Hepatic stellate cell (primary cell): ENCODE data around the gene PADI2.

Source experiments
- DNase-seq: peaks from one replicate; pipeline ENCODE4 v3.0.0; 2011; ENCODE audit warnings: low spot score

PADI2 gene

DNA sequence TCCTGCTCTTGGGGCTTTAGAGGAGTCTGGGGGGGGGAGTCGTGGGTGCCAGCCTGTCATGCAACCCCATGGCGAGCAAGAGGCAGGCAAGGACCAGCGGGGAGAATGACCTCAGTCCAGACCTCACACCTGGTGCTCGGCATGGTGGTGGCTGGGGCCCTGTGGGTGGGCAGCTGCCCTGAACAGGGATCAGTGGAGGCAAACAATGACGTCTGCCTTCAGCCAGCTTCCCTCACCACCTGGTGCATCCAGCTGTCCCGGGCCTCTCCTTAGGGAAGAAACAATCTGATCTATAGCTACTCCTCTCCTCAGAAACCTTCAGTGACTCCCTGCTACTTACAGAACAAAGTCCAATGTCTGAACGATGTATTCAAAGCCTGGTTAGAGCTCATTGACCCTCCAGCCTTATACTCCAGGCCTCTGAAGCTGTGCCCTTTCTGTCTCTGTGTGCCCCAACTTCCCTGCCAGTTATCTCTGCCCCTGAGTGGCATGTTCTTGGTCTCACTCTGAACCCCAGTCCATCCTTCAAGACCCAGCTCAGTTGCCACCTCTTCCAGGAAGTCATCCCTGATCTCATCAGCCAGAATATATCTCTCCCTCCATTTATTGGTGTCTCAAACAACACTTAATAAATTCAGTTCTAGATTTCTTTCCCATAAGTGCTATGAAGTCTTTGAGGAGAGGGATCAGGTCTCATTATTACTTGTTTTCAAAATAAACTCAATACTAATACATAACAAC, 6.6 kb downstream of the PADI2 start:
- DNase-seq: no peak

DNA sequence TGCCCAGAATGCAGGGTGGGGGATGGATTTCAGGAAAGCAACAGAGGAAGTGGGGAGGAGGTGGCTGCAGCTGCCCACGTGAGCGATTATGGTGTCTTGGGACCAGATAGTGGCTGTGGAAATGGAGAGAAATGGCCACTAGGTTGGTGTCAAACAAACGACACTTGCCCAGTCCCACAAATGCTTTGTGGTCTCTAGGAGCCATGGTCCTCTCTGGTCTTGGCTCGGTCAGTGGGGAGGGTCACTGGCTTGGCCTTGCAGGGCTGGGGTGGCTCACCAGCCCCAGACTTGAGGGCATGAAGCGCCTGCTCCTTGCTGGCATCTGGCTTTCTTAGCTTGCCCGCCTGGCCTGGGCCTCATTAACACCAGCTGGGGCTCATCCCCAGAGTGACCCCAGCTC, 7.2 kb downstream of the PADI2 start:
- DNase-seq: no peak

- DNase-seq: no peak
Observed at GRCh38 chr1:17110555-17110926, 8.7 kb downstream of the PADI2 start.

DNA sequence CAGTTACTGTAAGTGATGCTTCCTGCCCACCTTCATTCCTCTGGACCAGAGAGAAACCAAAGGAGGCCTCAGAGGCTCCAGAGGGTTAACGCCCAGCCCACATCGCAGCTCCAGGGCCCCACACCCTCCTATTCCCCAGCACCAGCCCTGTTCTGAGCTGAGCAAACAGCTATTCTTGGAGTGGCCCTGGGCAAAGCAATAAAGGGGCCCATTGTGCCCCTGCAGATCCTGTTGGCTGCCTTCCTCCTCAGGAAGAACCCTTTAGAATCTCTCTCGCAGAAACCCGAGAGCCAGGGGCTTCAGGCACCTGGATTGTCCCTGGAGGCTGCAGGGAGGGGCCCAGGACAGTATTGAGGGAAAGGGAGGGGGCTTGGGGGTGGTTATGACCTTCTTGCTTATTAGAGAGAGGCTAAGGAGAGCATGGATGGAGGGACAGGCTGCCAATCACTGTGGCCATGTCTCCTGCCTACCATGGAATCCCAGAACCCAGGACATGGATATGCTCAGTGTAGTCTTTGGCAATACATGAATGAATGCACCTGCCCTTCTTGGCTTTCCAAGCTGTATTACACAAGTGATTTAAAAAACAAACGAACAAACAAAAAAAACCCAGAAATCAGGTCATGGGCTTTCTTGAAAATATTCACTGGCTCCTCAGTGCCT, 9.2 kb downstream of the PADI2 start:
- no peak for DNase-seq

GRCh38 chr1:17108786-17109185, 10.5 kb downstream of the PADI2 start:
- no peak for DNase-seq

DNA sequence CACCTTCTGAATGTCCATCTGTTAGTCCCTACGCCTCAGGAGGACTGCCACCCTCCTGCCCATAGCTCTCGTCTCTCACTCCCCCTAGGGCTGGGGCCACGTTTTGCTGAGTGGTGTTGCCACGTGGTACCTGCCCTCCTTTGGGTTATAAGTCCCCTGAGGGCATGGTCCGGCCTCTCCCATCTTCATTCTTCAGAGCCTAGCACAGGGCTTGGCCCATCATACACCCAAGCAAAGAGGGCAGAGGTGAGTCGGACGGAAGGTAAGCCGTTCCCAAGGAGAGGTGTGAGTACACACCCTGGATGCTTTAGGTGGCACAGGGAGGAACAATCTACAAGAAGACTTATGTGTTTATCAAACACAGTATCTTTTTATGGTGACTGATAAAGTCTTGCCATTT, 10.9 kb downstream of the PADI2 start:
- no peak for DNase-seq

- DNase-seq: no peak
Observed at GRCh38 chr1:17104782-17105181, 14.5 kb downstream of the PADI2 start.

DNA sequence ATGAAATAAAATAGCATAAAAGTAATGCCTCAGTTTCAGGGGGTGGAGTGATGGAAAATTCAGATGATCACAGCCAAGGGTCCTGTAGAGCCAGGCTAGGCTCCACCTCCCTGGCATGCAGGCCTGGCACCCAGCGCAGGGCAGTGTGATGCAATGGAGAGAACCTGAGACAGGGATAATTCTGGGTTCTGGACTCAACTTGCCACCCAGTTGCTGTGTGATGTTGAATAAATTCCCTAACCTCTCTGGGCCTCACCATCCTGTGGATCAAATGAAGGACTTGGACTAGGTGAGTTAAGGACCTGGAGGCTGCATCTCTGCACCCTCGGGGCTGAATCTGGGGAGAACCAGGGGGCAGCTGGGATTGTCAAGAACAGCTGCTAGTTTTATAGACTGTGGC, 17.0 kb downstream of the PADI2 start:
- no peak for DNase-seq

DNA sequence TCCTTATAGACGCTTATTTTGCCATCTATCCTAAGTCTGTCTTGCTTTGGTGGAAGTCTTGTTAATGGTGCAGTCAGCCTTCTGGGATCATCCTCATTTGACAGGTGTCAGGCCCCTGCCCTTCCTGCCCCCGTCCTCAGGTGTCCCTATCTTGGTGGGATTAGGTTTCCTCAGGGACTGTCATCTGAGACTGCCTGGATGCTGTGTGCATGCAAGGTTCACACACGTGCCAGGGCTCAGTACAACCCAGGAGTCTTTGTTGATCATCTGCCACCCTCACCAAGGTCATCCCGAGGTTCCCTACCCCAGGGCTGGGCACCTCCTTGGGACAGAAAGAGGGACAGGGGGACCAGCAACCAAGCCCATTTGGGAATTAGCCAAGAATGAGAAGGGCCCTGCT, 18.0 kb downstream of the PADI2 start:
- no peak for DNase-seq

GRCh38 chr1:17099616-17100340, 19.5 kb downstream of the PADI2 start:
- no peak for DNase-seq

- DNase-seq: no peak
Observed at GRCh38 chr1:17098446-17099317, 20.6 kb downstream of the PADI2 start.

- DNase-seq: no peak
Observed at GRCh38 chr1:17097787-17098186, 21.5 kb downstream of the PADI2 start.

- DNase-seq: no peak
Observed at GRCh38 chr1:17097147-17097546, 22.1 kb downstream of the PADI2 start.

DNA sequence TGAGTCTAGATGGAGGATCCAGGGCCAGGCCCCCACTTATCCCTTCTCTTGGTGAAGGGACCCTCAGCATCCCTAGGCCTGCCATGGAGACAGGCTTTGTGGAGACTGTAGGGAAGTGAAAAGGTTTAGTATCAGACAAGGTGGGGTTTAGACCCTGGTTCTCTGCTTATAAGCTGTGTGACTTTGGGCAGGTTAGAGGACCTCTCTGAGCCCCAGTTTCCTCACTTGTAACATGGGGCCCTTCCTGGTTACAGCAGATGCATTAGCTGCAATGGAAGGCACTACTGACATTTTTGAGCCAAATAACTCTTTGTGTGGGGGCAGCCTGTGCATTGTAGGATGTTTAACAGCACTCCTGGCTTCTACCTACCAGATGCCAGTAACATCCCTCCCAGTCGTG, 22.7 kb downstream of the PADI2 start:
- no peak for DNase-seq

- no peak for DNase-seq
Observed at GRCh38 chr1:17095141-17095540, 24.1 kb downstream of the PADI2 start.

GRCh38 chr1:17094664-17095063, 24.6 kb downstream of the PADI2 start:
- DNase-seq: no peak

- DNase-seq: no peak
Observed at GRCh38 chr1:17093822-17094393, 25.3 kb downstream of the PADI2 start.

GRCh38 chr1:17091252-17091651, 28.0 kb downstream of the PADI2 start:
- DNase-seq: no peak

- DNase-seq: no peak
Observed at GRCh38 chr1:17089506-17089905, 29.7 kb downstream of the PADI2 start.

GRCh38 chr1:17086751-17087150, 32.5 kb downstream of the PADI2 start:
- no peak for DNase-seq

DNA sequence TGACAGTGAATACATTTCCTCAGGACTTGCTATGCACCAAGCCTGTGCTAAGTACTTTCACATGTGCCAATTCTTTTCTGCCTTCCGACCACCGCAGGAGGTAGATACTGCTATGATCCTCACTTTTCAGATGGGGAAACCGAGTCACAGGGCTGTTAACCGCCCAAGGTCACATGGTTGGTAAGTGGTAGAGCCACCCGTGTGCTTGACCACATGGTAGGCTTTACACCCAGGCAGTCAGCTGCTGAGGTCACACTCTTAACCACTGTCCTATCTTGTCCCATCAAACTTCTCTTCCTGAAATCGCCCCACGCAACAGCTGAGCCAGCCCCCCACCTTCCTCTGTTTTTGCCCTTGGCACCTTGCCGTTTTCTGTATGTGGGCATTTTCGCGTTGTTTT, 34.5 kb downstream of the PADI2 start:
- no peak for DNase-seq

GRCh38 chr1:17082761-17083160, 36.5 kb downstream of the PADI2 start:
- no peak for DNase-seq
